SK-N-SH treated with all-trans-retinoic acid at 6 μM for 48 hours (cell line): ENCODE results near the gene ARL6IP4.

ENCODE experiments used
- CSDC2 ChIP-seq: fragments of 250-450 bp; sonication (Bioruptor Pico); IDR thresholded peaks from 2 replicates; pipeline ENCODE4 v1.5.0; 2020; ENCODE audit warnings: mild to moderate bottlenecking, moderate library complexity
- ISL1 ChIP-seq: fragments of 250-450 bp; sonication (Bioruptor Pico); IDR thresholded peaks from 2 replicates; pipeline ENCODE4 v2.1.2; 2022; ENCODE audit warnings: mild to moderate bottlenecking, moderate library complexity
- OSR1 ChIP-seq: fragments of 250-450 bp; sonication (Bioruptor Pico); IDR thresholded peaks from 2 replicates; pipeline ENCODE4 v1.8.0; 2022; ENCODE audit warnings: moderate library complexity, mild to moderate bottlenecking, inconsistent platforms
- ZFP30 ChIP-seq: fragments of 450-650 bp; formaldehyde crosslinking; IDR thresholded peaks from 2 replicates; pipeline ENCODE4 v1.5.0; 2022; ENCODE audit warnings: mild to moderate bottlenecking, moderate library complexity
- TF ChIP-seq, protein P1 (sequence below): fragments of 250-450 bp; sonication (Bioruptor Pico); IDR thresholded peaks from 2 replicates; pipeline ENCODE4 v1.8.0; 2020; ENCODE audit warnings: mild to moderate bottlenecking, moderate library complexity, borderline replicate concordance

- TF ChIP-seq CSDC2 (CRISPR knock-in tag) (no peak), OSR1 (no peak), ISL1 (CRISPR knock-in tag) (no peak), ZFP30 (no peak)
- TF ChIP-seq, protein P1, sequence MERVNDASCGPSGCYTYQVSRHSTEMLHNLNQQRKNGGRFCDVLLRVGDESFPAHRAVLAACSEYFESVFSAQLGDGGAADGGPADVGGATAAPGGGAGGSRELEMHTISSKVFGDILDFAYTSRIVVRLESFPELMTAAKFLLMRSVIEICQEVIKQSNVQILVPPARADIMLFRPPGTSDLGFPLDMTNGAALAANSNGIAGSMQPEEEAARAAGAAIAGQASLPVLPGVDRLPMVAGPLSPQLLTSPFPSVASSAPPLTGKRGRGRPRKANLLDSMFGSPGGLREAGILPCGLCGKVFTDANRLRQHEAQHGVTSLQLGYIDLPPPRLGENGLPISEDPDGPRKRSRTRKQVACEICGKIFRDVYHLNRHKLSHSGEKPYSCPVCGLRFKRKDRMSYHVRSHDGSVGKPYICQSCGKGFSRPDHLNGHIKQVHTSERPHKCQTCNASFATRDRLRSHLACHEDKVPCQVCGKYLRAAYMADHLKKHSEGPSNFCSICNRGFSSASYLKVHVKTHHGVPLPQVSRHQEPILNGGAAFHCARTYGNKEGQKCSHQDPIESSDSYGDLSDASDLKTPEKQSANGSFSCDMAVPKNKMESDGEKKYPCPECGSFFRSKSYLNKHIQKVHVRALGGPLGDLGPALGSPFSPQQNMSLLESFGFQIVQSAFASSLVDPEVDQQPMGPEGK (CRISPR knock-in tag): no peak
Measured at GRCh38 chr12:122989225-122989839, 8.9 kb downstream of the ARL6IP4 start.
